Right ventricle myocardium inferior (tissue), 1 donor: ENCODE measurements around the gene GPR153. TPM values are rescaled to one million over a fixed set of nuclear protein-coding genes. Genes with fewer than 3 reads are reported as not detected.

Source experiments
- ATAC-seq: fragments of 200-7000 bp; cut with Tn5 transposase; one replicate; pipeline ENCODE4 v1.9.1; 2020; ENCODE audit warnings: mild to moderate bottlenecking, moderate library complexity
- DNase-seq: peaks from one replicate; pipeline ENCODE4 v3.0.0; 2021; ENCODE audit errors: missing footprints
- intact Hi-C: fragments of 100-400 bp; cut with DNase I; formaldehyde crosslinking; loops from one replicate; pipeline ENCODE4 v1.11.0; 2022
- total RNA-seq: library from RNA; stranded (reverse); fragmentation: NEBNext Ultra II Directional; extraction: Animal tissue kit (Norgen Biotek cat#: 25700); gene quantifications from one replicate; pipeline ENCODE4 v1.2.1, GENCODE V29; 2021
- donor health status: DM: no; HTN: yes; CAD: no; lungs with severe emphysema.

The GPR153 gene
- total RNA-seq, 1 donor from 2014 or later, result 10.6 TPM

GRCh38 chr1:6254691-6255090 lies 6.2 kb downstream of the GPR153 start:
- no peak for ATAC-seq
- intact Hi-C loops, result no loop called here
- no peak for DNase-seq

- DNase-seq, result no peak
- ATAC-seq, result no peak
- intact Hi-C loops, result no loop called here
Observed at GRCh38 chr1:6253380-6253779, 7.5 kb downstream of the GPR153 start.

GRCh38 chr1:6252374-6252710 lies 8.6 kb downstream of the GPR153 start:
- ATAC-seq, result no peak
- intact Hi-C loops, result no loop called here
- DNase-seq, result no peak

- no peak for ATAC-seq
- no peak for DNase-seq
- intact Hi-C loops, result no loop called here
Observed at GRCh38 chr1:6251681-6252373, 9.1 kb downstream of the GPR153 start.

- ATAC-seq (no peak), DNase-seq (no peak)
- intact Hi-C loops, result no loop called here
Observed at GRCh38 chr1:6251233-6251632, 9.7 kb downstream of the GPR153 start.

- ATAC-seq (no peak), DNase-seq (no peak)
- intact Hi-C loops, result no loop called here
Observed at GRCh38 chr1:6249739-6250689, 10.9 kb downstream of the GPR153 start.

- no peak for ATAC-seq
- no peak for DNase-seq
- intact Hi-C loops, result no loop called here
Observed at GRCh38 chr1:6248932-6249738, 11.8 kb downstream of the GPR153 start.

GRCh38 chr1:6248161-6248776 lies 12.6 kb downstream of the GPR153 start:
- no peak for ATAC-seq
- no peak for DNase-seq
- intact Hi-C loops, result no loop called here

GRCh38 chr1:6247651-6248050 lies 13.2 kb downstream of the GPR153 start:
- intact Hi-C loops, result loop anchor here (1.0 to 2.0 kb wide), 2 partner anchors 96 to 157 kb away; no protein-coding TSS in a partner anchor
- ATAC-seq, result no peak
- DNase-seq, result no peak

- DNase-seq, result peak; percentile 90
- intact Hi-C loops, result loop anchor here (1.0 to 2.0 kb wide), 2 partner anchors 97 to 158 kb away; no protein-coding TSS in a partner anchor
- ATAC-seq, result peak; percentile 67
Observed at GRCh38 chr1:6246497-6247467, 14.1 kb downstream of the GPR153 start.

GRCh38 chr1:6245869-6246496 lies 14.9 kb downstream of the GPR153 start:
- peak; percentile 65 for DNase-seq
- no peak for ATAC-seq
- intact Hi-C loops, result loop anchor here (1.0 to 2.0 kb wide), 2 partner anchors 159 to 194 kb away; no protein-coding TSS in a partner anchor

GRCh38 chr1:6245086-6245868 lies 15.6 kb downstream of the GPR153 start:
- intact Hi-C loops, result loop anchor here (1.0 kb wide), 1 partner anchor 193 kb away; no protein-coding TSS in a partner anchor
- peak; percentile 78 for ATAC-seq
- peak; percentile 88 for DNase-seq

GRCh38 chr1:6244401-6245049 lies 16.4 kb downstream of the GPR153 start:
- intact Hi-C loops, result loop anchor here (1.0 kb wide), 1 partner anchor 192 kb away; no protein-coding TSS in a partner anchor
- DNase-seq, result peak; percentile 33

GRCh38 chr1:6243993-6244392 lies 16.9 kb downstream of the GPR153 start, which contains the start of gene HES3:
Gene HES3 (plus strand): TSS chr1:6244179. CDS start chr1:6244366, 187 bp downstream.
- DNase-seq, result no peak
- no peak for ATAC-seq
- intact Hi-C loops, result no loop called here

More at GRCh38 chr1:6244401-6245049, 16.4 kb downstream of the GPR153 start:
- ATAC-seq, result no peak

GRCh38 chr1:6243053-6243834 lies 17.7 kb downstream of the GPR153 start:
- intact Hi-C loops, result no loop called here
- peak; percentile 49 for DNase-seq
- no peak for ATAC-seq
